ENCODE data around the gene SPRY4.

The SPRY4 gene

GRCh38 chr5:142289708-142290576 lies 34.9 kb downstream of the SPRY4 start:
- no peak for TF ChIP-seq CTCF (IDR thresholded peaks at IDR 0.05; ENCODE audit: low read depth, low read length, missing control alignments)
- DNase-seq (ENCODE audit: low read depth): no peak
- no peak overlapping the region for H3K4me3 ChIP-seq (ENCODE audit: low read depth, low read length)

- no peak overlapping the region for H3K4me3 ChIP-seq (ENCODE audit: low read depth, low read length)
- TF ChIP-seq CTCF (IDR thresholded peaks at IDR 0.05; ENCODE audit: low read depth, low read length, missing control alignments): no peak
- DNase-seq (ENCODE audit: low read depth): no peak
Observed at GRCh38 chr5:142287973-142288313, 36.9 kb downstream of the SPRY4 start.

GRCh38 chr5:142287096-142287972 lies 37.5 kb downstream of the SPRY4 start:
- no peak for DNase-seq (ENCODE audit: low read depth)
- no peak for TF ChIP-seq CTCF (IDR thresholded peaks at IDR 0.05; ENCODE audit: low read depth, low read length, missing control alignments)
- H3K4me3 ChIP-seq (ENCODE audit: low read depth, low read length): no peak overlapping the region

- DNase-seq (ENCODE audit: low read depth): no peak
- no peak for TF ChIP-seq CTCF (IDR thresholded peaks at IDR 0.05; ENCODE audit: low read depth, low read length, missing control alignments)
- no peak overlapping the region for H3K4me3 ChIP-seq (ENCODE audit: low read depth, low read length)
Observed at GRCh38 chr5:142286111-142286510, 38.7 kb downstream of the SPRY4 start.

- TF ChIP-seq CTCF (IDR thresholded peaks at IDR 0.05; ENCODE audit: low read depth, low read length, missing control alignments): no peak
- no peak overlapping the region for H3K4me3 ChIP-seq (ENCODE audit: low read depth, low read length)
- DNase-seq (ENCODE audit: low read depth): no peak
Observed at GRCh38 chr5:142283304-142283703, 41.5 kb downstream of the SPRY4 start.

GRCh38 chr5:142281966-142282365 lies 42.9 kb downstream of the SPRY4 start:
- no peak for DNase-seq (ENCODE audit: low read depth)
- H3K4me3 ChIP-seq (ENCODE audit: low read depth, low read length): no peak overlapping the region
- TF ChIP-seq CTCF (IDR thresholded peaks at IDR 0.05; ENCODE audit: low read depth, low read length, missing control alignments): no peak

Data from GM12864 (cell line).